Activated CD8-positive, alpha-beta memory T cell treated with anti-CD3 and anti-CD28 coated beads, Interleukin-2, amount 50 U/mL, for 24 hours (primary cell): ENCODE data around the gene UNCX.
"Not testable (repeated sequence)": the region's sequence is repeated elsewhere in the genome, so short reads cannot be mapped to it uniquely, and the experiment has no call there.

Experiments used
- DNase-seq: peaks from one replicate; pipeline ENCODE4 v3.0.0-alpha.2; 2020; ENCODE audit errors: extremely low read depth

Gene UNCX

DNA sequence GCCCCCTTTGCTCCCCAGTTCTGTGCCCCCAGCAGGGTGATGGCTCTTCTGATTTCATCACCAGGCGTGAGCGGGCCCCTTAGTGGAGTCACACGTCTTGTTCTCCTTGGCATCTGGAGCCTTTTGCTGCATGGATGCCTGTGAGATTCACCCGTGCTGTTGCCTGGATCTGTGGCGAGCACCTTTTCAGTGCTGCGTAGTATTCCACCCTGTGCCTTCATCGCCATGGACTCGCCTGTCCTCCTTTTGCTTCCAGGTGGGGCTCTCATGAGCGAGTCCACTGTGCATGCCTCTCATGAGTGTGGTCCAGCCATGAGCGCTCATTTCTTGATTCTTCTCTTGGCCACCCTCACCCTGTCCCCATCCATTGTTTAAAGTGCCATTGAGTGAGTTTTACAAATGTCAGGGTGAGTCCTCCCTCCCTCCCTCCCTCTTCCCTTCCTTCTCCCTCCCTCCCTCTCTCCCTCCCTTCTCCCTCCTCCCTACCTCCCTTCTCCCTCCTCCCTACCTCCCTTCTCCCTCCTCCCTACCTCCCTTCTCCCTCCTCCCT is 44.0 kb downstream of the UNCX start:
- DNase-seq, result no peak

DNA sequence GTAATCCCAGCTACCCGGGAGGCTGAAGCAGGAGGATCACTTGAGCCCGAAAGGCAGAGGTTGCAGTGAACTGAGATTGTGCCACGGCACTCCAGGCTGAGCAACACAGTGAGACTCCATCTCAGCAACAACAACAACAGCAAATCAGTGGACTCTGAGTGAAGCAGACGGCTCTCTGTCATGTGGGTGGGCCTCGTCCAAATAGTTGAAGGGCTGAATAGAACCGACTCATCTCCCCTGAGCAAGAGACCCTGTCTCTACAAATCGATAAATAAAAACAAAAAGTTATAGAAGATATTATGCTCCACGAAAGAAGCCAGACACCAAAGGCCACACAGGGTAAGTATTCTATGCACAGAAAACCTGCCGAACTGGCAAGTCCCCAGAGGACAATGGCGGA is 45.9 kb downstream of the UNCX start:
- DNase-seq, result no peak

GRCh38 chr7:1279041-1279440 is 46.4 kb downstream of the UNCX start:
- no peak for DNase-seq

DNA sequence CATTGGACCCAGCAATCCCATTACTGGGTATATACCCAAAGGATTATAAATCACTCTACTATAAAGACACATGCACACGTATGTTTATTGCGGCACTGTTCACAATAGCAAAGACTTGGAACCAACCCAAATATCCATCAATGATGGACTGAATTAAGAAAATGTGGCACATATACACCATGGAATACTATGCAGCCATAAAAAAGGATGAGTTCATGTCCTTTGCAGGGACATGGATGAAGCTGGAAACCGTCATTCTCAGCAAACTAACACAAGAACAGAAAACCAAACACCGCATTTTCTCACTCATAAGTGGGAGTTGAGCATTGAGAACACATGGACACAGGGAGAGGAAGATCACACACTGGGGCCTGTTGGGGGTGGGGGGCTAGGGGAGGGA is 47.2 kb downstream of the UNCX start:
- DNase-seq, result not testable (repeated sequence)

- DNase-seq, result no peak
Measured at GRCh38 chr7:1281068-1281467, 48.4 kb downstream of the UNCX start.

DNA sequence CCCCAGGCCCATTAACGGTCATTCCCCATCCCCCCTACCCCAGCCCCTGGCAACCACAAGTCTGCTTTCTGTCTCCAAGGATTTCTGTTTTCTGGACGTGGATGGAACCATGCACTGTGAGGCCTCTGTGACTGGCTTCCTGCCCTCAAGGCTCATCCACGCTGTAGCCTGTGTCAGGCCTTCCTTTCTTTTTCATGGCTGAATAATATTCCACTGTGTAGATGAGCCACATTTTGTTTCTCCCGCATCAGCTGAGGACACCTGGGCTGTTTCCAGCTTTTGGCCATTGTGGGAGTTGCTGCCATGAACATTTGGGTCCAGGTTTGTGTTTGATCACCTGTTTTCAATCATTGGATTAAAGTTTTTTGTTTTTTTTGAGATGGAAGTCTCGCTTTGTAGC is 50.0 kb downstream of the UNCX start:
- no peak for DNase-seq

DNA sequence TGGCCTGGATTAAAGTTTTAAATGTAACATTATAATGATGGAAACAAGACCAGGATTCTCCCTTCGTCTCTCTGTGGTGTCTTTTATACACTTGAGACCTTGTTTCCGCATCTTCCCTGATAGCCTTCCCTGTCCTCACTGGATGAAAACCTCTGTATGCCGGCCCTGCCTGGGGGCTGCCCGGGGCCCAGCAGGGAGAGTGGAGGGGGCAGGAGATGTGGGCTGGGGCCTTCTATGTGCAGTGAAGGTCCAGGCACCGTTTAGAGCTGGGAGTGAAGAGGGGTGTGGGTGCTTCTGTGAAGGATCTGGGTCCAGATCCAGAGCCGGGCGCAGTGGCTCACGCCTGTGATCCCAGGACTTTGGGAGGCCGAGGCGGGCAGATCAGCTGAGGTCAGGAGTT is 50.7 kb downstream of the UNCX start:
- no peak for DNase-seq

DNA sequence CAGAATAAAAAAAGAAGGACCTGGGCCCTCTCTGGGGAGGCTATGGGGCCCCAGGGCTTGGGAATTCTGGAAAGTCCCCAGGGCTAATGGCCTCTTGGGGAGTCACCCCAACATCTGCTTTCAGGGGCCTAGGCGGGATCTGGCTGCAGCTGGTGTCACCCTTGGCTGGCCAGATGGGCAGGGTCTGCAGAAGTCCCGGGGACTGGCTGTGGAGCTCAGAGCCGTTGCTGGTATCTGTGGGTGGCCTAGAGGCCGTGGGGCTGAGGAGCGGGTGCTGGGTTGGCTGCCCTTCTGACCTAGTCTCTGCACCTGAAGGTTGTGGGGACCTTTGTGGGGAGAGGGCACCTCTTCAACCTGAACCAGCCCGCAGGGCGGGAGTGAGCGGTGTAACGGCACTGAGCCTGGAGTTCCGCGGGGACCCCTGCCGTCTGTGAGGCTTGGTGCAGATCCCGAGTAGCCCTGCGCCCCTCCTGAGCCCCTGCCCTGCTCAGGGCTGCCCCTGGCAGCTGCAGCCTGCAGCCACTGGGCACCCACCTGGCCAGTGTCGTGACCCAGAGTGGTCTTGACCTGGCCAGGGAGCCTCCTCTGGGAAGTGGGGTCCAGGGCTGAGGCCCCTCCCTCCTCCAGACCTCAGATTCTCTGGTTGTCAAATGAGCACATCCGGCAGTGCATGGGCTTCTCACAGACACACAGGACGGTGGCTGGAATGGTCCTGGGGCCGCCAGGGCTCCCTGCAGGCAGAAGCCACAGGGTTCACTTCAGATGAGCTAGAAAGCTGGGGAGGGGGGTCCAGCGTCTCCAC is 51.5 kb downstream of the UNCX start:
- DNase-seq, result no peak

GRCh38 chr7:1284743-1285458 is 52.2 kb downstream of the UNCX start:
- no peak for DNase-seq

- DNase-seq, result no peak
Measured at GRCh38 chr7:1285556-1286301, 53.1 kb downstream of the UNCX start.
